DND-41 (cell line): ENCODE measurements around the gene SMIM28.

Experiments
- ATAC-seq: fragments of 200-7000 bp; cut with Tn5 transposase; 3 replicates; pipeline ENCODE4 v1.9.1; 2021; ENCODE audit warnings: low read depth; ENCODE audit not compliant: insufficient read depth
- DNase-seq: peaks from one replicate; pipeline ENCODE4 v3.0.0-alpha.2; 2020
- H2AFZ ChIP-seq: 2 replicates; pipeline ENCODE4 v1.6.0; 2012; ENCODE audit warnings: low read depth, low read length
- H3K27ac ChIP-seq: 2 replicates; pipeline ENCODE4 v1.5.1; 2012; ENCODE audit warnings: low read length, inconsistent platforms
- H3K27me3 ChIP-seq: fragments of 200-600 bp; sonication (generic); 2 replicates; pipeline ENCODE4 v1.6.0; 2012; ENCODE audit warnings: low read length, mild to moderate bottlenecking, inconsistent platforms; ENCODE audit not compliant: insufficient read depth, poor library complexity
- H3K36me3 ChIP-seq: 2 replicates; pipeline ENCODE4 v1.5.1; 2012; ENCODE audit warnings: low read length, inconsistent platforms; ENCODE audit not compliant: insufficient read depth
- H3K4me1 ChIP-seq: 2 replicates; pipeline ENCODE4 v1.5.1; 2012; ENCODE audit warnings: mild to moderate bottlenecking, low read length; ENCODE audit not compliant: insufficient read depth
- H3K4me2 ChIP-seq: 2 replicates; pipeline ENCODE4 v1.6.0; 2012; ENCODE audit warnings: mild to moderate bottlenecking, moderate library complexity, low read length, inconsistent platforms; ENCODE audit not compliant: insufficient read depth
- H3K4me3 ChIP-seq, 2 experiments: fragments of 200-600 bp in 1 of 2; shearing (Covaris generic) in 1 of 2; 2 replicates each; pipeline ENCODE4 v1.5.1; 2012 to 2016; ENCODE audit warnings: inconsistent platforms in 2 of 2, low read length in 2 of 2, mild to moderate bottlenecking in 2 of 2, low read depth in 1 of 2, moderate library complexity in 1 of 2
- H3K79me2 ChIP-seq: 2 replicates; pipeline ENCODE4 v1.6.0; 2012; ENCODE audit warnings: low read length, inconsistent platforms; ENCODE audit not compliant: insufficient read depth
- H3K9ac ChIP-seq: 2 replicates; pipeline ENCODE4 v1.6.0; 2012; ENCODE audit warnings: low read depth, mild to moderate bottlenecking, inconsistent platforms, low read length, moderate library complexity
- H3K9me3 ChIP-seq: 2 replicates; pipeline ENCODE4 v1.5.1; 2012; ENCODE audit warnings: low read length, moderate library complexity, mild to moderate bottlenecking, inconsistent platforms; ENCODE audit not compliant: insufficient read depth, severe bottlenecking
- H4K20me1 ChIP-seq: 2 replicates; pipeline ENCODE4 v1.6.0; 2012; ENCODE audit warnings: low read length; ENCODE audit not compliant: insufficient read depth
- EZH2 ChIP-seq: IDR thresholded peaks from 3 replicates; pipeline ENCODE4 v1.6.1; 2012; ENCODE audit warnings: borderline replicate concordance, low read depth, mild to moderate bottlenecking, moderate library complexity, low read length, inconsistent platforms; ENCODE audit not compliant: severe bottlenecking
- TF ChIP-seq, protein P1 (sequence below): IDR thresholded peaks from 2 replicates; pipeline ENCODE4 v1.5.1; 2012; ENCODE audit warnings: borderline replicate concordance, low read length, moderate library complexity, mild to moderate bottlenecking; ENCODE audit not compliant: poor library complexity, severe bottlenecking; ENCODE audit errors: extremely low read depth

The SMIM28 gene

DNA sequence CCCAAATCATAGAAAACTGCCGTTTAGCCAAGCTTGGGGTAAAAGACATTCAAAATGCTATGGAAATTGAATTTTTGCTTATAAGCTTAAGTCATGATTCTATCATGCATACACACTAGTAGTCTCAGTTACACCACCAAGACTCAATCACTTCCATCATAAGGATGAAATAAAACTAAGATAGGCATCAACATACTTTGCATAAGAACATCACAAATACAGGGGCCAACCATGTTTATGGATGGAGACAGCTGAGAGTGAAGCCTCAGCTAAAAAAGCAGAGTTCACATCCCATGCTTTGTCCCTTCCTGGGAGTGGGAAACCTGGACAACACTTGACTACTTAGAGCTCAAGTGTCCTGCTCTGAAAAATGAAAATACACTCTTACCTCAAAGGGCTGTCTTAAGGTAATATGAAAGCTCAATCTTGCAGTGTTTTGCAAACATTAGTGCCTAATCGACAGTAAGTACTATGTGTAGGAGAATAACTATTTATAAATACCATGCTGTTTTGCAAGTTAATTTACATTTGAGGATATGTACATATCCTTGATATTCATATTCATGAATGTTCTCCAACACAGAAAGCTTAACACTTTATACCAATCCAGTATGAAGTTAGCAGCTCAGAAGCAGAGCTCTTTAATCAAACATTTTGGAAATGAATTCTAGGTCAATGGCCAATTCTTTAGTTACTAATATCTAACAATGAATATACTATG, 32.0 kb upstream of the SMIM28 start:
- no peaks in the 10 kb centered on the region for H3K4me1 ChIP-seq
- TF ChIP-seq, protein P1, sequence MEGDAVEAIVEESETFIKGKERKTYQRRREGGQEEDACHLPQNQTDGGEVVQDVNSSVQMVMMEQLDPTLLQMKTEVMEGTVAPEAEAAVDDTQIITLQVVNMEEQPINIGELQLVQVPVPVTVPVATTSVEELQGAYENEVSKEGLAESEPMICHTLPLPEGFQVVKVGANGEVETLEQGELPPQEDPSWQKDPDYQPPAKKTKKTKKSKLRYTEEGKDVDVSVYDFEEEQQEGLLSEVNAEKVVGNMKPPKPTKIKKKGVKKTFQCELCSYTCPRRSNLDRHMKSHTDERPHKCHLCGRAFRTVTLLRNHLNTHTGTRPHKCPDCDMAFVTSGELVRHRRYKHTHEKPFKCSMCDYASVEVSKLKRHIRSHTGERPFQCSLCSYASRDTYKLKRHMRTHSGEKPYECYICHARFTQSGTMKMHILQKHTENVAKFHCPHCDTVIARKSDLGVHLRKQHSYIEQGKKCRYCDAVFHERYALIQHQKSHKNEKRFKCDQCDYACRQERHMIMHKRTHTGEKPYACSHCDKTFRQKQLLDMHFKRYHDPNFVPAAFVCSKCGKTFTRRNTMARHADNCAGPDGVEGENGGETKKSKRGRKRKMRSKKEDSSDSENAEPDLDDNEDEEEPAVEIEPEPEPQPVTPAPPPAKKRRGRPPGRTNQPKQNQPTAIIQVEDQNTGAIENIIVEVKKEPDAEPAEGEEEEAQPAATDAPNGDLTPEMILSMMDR = no peak
- TF ChIP-seq EZH2 = no peak
- no peak overlapping the region for H3K9ac ChIP-seq
- H3K4me3 ChIP-seq = no peak overlapping the region
- ATAC-seq (no peak), DNase-seq (no peak)
- no peaks in the 10 kb centered on the region for H4K20me1 ChIP-seq
- H3K27me3 ChIP-seq = peaks cover 15% of the 10 kb centered on the region
- no peak overlapping the region for H3K27ac ChIP-seq
- no peak overlapping the region for H2AFZ ChIP-seq
- H3K4me2 ChIP-seq = no peak overlapping the region
- no peaks in the 10 kb centered on the region for H3K79me2 ChIP-seq
- no peaks in the 10 kb centered on the region for H3K9me3 ChIP-seq
- no peaks in the 10 kb centered on the region for H3K36me3 ChIP-seq

DNA sequence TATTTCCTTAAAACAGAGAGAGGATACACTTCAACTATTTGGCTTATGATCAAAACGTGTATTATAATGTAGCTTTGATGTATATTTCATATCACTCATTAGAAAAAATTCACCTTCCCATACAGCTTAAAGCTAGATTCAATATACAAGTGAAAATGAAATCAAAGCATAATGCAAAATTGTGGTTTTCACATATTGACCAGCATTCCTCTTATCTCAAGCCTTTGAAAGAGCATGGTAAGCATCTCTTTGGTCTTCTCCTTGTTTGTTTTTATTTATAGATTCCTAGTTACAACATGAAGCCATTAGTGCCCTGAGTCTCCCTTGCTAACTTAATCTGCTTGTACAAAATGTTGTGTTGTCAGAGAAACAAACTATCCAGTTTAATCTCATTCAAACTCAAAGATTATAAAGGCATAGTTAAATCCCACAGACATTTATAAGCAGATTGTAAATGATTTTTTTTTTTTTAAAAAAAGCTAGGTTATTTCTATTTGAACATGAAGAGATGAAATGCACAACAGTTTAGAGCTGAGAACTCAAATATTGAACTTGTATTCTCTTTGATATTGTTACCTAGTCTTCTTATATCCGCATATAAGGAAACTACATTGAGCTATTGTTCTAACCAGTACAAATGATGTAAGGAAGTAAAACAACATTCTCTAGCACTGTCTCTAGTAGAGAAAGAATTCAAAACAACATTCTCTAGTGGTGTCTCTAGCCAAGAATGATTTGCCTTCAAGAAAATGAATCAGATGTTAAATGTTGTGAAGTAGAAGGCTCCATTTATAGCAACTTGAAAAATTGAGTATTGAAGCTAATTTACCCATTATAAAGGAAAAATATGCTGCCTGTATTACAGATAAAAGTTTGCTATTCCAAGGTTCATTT, 31.2 kb upstream of the SMIM28 start:
- TF ChIP-seq, protein P1 = no peak
- no peak for TF ChIP-seq EZH2
- DNase-seq = no peak
- Histone ChIP-seq H3K9me3 (no peaks in the 10 kb centered on the region), H4K20me1 (no peaks in the 10 kb centered on the region), H3K36me3 (no peaks in the 10 kb centered on the region), H2AFZ (no peak overlapping the region), H3K9ac (no peak overlapping the region), H3K4me2 (no peak overlapping the region), H3K27ac (no peak overlapping the region), H3K79me2 (no peaks in the 10 kb centered on the region), H3K27me3 (peaks cover 15% of the 10 kb centered on the region), H3K4me1 (no peaks in the 10 kb centered on the region), H3K4me3 (no peak overlapping the region)
- no peak for ATAC-seq

DNA sequence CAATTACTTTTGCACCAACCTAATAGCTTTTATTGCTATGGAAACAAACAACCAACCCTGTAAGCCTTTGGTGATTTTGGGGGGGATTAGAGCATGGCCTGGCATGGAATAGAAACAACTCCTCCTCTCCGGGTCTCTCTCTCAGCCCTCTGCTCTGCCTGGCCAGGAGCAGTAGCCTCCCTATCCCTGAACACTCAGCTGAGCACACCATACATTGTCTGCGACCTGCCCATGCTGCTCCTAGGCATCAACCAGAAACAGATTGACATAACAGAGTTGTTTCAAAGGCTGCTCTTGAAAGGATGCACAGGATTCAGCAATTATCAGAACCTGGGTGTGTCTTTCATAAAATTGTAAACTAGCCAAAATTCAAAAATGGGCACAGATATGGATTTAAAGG, 29.8 kb upstream of the SMIM28 start:
- Histone ChIP-seq H2AFZ (no peak overlapping the region), H3K4me1 (no peaks in the 10 kb centered on the region), H4K20me1 (no peaks in the 10 kb centered on the region), H3K27ac (no peak overlapping the region), H3K4me3 (no peak overlapping the region), H3K9me3 (no peaks in the 10 kb centered on the region), H3K4me2 (no peak overlapping the region), H3K36me3 (no peaks in the 10 kb centered on the region), H3K79me2 (no peaks in the 10 kb centered on the region), H3K27me3 (peaks cover 12% of the 10 kb centered on the region), H3K9ac (no peak overlapping the region)
- ATAC-seq = no peak
- TF ChIP-seq, protein P1 = no peak
- no peak for TF ChIP-seq EZH2
- DNase-seq = no peak
